HPDE6-E6E7 (cell line): ENCODE data around the gene ZNF385D.

Experiments used
- DNase-seq: peaks from one replicate; pipeline ENCODE4 v3.0.0; 2011; ENCODE audit warnings: missing footprints; ENCODE audit errors: extremely low spot score

ZNF385D gene

DNA sequence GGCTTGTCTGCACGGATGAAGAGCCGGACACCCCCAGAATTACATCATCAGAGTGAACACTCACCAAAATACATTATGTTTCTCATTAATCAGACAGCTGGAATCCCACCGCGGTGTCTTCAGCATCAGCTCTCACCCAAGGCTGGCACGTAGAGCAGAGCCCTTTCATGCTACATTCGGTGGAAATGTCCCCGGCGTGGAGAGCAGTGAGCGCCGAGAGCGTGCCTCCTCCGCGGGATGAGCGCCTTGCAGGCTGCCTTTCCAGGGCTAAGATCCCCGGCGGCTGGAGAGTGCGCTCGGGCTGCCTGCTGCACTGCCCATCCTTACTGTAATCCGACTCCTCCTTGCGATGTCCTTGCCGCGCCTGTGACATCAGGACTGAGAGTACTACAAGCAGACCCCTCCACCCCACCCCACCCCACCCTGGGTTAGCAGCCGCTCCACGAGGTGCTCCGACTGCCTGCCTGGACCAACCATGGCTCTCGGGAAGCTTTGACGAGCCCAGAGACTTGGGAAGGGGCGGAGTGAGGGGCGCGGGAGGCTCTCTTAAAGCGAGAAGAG lies at the start of gene ZNF385D:
Gene ZNF385D (minus strand): TSS at position 380 of the 561 bp plus-strand sequence. CDS start 294 bp downstream, at position 86.
- no peak for DNase-seq

DNA sequence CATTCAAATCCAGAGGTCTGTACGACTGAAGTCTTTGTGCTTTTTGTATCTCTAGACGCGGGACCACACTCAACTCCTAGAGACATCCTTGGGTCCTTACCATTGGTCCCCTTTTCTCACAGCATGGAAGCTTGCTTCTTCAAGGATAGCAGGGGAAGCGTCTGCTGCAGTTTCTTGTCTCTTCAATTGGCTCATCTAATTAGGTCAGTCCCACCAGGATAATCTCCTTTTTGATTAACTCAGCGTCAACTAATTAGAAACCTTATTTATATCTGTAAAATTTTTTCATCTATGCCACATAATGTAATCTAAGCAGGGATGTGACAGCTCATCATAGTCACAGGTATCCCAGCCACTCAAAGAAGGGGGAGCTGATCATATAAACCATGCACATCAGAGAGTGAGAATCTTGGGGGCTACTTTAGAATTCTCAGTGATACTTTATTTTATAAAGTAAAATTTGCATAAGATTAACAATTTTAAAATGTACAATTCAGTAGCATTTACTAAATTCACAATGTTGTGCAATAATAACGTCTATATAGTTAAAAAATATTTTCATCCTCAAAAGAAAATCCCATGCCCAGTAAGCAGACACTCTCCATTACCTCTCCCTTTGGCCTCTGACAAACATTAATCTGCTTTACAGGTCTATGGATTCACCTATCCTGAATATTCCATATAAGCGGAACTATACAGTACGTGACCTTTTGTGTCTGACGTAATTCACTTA lies 47.5 kb upstream of the ZNF385D start:
- DNase-seq: no peak

GRCh38 chr3:21795921-21796320 lies 44.9 kb upstream of the ZNF385D start:
- DNase-seq: no peak

GRCh38 chr3:21795152-21795837 lies 44.3 kb upstream of the ZNF385D start:
- DNase-seq: no peak

GRCh38 chr3:21794291-21794690 lies 43.3 kb upstream of the ZNF385D start:
- no peak for DNase-seq

DNA sequence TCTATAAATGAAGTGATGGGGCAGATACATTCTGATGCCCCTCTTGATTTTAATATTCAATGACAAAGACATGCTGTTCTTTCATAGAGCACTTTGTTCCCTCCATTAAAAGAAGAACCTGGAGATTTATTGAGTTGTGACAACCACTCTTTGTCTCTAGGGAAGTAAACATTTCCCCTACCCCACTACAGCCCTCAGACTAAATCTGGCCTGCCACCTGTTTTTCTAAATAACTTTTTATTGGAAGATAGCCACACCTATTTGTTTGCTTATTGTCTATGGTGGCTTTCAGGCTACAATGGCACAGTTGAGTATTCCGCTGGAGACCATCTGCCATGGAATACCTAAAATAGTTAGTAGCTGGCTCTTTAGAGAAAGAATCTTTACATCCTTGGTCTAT lies 41.2 kb upstream of the ZNF385D start:
- DNase-seq: no peak

GRCh38 chr3:21791356-21791755 lies 40.3 kb upstream of the ZNF385D start:
- no peak for DNase-seq

DNA sequence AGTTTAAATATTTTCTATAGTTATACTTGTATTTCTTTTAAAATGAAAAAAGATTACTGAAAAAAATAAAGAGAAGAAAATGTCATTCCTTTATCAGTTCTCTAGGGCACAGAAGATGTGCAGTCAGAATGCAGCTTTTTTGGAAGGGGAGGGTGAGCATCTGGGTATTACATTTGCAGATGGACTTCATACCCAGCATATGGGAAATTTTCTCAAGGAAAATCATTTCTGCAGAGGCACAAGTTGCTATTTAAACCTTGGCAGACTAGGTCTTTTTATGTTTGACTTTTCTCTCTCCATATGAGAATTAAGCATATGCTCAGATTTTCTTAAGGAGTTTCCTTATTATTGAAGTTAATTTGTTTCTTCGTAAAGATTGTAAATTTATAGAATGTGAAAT lies 39.5 kb upstream of the ZNF385D start:
- no peak for DNase-seq

DNA sequence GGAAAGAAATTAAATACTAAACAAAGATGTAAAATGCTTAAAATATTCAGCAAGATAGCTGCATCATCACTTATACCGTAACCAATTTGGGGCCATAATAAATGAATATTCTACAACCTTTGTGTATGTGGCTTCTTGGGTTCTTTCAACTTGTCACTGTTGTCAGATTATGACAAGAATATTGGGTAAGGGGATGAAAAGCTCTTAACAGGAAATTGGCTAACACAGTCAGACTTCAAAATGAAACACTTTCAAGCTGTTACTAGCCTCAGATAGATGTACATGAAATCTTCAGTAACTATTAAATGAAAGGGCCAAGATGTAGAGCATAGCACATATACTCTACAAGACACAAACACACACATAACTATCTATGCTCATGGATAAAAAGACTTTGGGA lies 38.7 kb upstream of the ZNF385D start:
- no peak for DNase-seq

- DNase-seq: no peak
Measured at GRCh38 chr3:21786438-21786797, 35.4 kb upstream of the ZNF385D start.

GRCh38 chr3:21785765-21786437 lies 34.9 kb upstream of the ZNF385D start:
- DNase-seq: no peak

GRCh38 chr3:21783839-21784238 lies 32.8 kb upstream of the ZNF385D start:
- DNase-seq: no peak

GRCh38 chr3:21781355-21781754 lies 30.3 kb upstream of the ZNF385D start:
- DNase-seq: no peak

GRCh38 chr3:21779909-21780308 lies 28.9 kb upstream of the ZNF385D start:
- DNase-seq: no peak

DNA sequence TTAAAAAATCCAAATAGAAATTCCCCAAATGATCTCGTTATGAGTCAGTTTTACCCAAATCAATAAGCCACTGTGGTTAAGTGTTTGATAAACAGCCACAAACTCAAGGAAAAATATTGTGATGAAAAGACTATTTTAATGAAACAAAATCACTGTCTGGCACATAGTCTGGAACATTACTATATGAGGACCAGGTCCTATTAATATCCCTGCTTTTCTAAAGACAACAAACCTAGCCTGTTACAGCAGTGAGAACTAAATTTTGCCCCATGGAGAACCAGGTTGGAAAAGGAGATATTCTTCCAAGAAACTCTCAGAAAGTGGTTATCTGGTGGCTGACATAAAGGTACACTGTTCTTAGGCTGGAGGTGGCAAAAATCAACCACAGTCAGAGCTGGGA lies 27.7 kb upstream of the ZNF385D start:
- no peak for DNase-seq

DNA sequence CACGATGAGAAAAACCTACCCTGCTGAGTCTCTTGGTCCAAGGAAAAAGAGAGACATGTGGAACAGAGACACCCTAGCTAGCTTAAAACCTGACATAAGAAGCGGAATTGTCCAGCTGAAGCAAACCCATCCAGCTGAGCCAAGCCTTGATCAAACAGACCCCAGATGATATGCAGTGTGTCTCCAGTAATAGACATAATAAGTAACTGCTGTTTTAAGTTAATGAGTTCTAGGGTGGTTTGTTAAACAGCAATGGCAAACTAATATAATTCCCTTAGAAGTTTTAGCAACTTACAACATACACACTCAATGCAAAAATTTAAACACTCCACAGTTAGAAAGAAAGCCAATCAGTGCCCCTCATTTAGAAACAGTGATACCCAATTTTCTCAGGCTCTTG lies 26.8 kb upstream of the ZNF385D start:
- no peak for DNase-seq

- DNase-seq: no peak
Measured at GRCh38 chr3:21766002-21766401, 15.0 kb upstream of the ZNF385D start.

- DNase-seq: no peak
Measured at GRCh38 chr3:21755896-21756295, 4.9 kb upstream of the ZNF385D start.

- no peak for DNase-seq
Measured at GRCh38 chr3:21754839-21755238, 3.8 kb upstream of the ZNF385D start.

DNA sequence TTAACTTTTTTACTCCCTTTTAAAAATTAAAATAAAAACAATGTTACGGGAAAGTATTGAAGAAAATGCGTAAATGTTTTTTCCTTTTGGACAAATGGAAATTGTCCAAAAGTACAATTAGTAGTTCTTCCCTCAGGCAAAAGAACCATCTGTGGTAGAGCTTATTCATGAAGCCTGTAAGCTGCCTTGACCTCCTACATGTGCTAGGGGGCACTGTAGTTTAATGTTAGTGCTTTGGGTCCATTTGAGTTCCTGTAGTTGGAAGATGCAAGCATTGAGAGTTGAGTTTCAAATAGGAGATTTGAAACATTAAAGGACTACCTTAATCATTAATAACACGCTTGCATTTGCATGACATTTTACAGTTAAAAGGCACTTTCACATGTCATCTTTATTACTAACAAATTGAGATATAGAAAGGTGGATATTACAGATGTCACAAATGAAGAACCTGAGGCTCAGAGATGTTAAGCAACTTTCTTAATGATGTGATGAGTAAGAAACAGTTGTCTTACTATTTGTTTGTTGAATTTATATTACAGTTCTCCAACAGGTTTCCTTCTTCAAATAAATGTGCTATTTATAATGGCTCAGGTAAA lies 1.8 kb upstream of the ZNF385D start:
- no peak for DNase-seq

- no peak for DNase-seq
Measured at GRCh38 chr3:21751886-21752285, 876 bp upstream of the ZNF385D start.

DNA sequence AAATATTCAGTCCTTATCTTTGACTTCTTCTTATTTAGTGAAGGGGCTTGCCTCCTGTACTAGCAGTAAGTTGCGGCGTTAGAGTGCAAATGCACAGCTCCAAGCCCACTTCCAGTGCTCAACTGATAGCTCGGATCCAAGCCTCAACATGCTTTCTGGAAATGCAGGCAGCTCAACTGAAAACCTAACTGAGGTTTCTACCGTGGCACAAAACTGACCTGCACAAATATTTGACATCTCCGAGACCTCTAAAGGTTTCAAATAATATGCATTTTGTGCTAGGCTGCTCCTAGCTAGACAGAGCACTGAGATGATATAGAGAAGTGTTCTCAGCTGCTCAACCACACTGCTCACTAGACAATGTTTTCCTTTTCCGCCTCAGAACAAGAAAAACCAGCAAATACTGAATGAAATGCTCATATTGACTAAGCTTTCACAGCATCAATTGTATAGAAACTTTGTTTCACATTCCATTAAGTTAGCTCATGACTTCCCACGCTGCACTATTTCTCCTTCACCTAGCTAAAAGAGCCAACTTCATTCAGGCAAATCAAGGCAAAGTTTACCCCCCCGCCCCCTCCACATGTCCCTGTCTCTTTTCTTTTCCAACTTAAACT lies 822 bp downstream of the ZNF385D start:
- DNase-seq: no peak
